ENCODE measurements around the gene SPPL2B. TPM values are rescaled to one million over a fixed set of nuclear protein-coding genes. Genes with fewer than 3 reads are reported as not detected.

SPPL2B gene
- total RNA-seq, 2 experiments from 2014 or later, result 106 to 111 TPM

- intact Hi-C loops (cut with DNase I, micrococcal nuclease), result no loop called here
- no peak overlapping the region for H3K4me3 Mint-ChIP-seq
- DNase-seq (no peak), ATAC-seq (ENCODE audit: poor library complexity) (no peak)
- peaks cover 12% of the 10 kb centered on the region for H3K4me1 ChIP-seq (ENCODE audit: insufficient read depth, low read length)
- TF ChIP-seq CTCF (IDR thresholded peaks at IDR 0.05), result no peak
- no peaks in the 10 kb centered on the region for H3K9me3 Mint-ChIP-seq
- peaks cover 10% of the 10 kb centered on the region for H3K36me3 ChIP-seq (ENCODE audit: insufficient read depth, low read length)
- peaks cover 6% of the 10 kb centered on the region for H3K4me1 Mint-ChIP-seq (ENCODE audit: low read depth)
- H3K36me3 Mint-ChIP-seq (ENCODE audit: low read depth), result peaks cover 20% of the 10 kb centered on the region
- H3K27ac ChIP-seq (ENCODE audit: low read depth in 1 of 2, low read length in 2 of 2), result no peak overlapping the region
- no peaks in the 10 kb centered on the region for H3K9me3 ChIP-seq (ENCODE audit: control insufficient read depth in 1 of 2, insufficient read depth in 1 of 2, low read length in 2 of 2)
- H3K27ac Mint-ChIP-seq, result no peak overlapping the region
- no peak overlapping the region for H3K4me3 ChIP-seq (ENCODE audit: low read length)
- CTCF ChIA-PET, result no interaction called here
- POLR2A ChIA-PET, result interaction anchor here (0.8 kb wide), 1 partner anchor 26 kb away, joined by 3 read pairs; no protein-coding TSS in a partner anchor
- no peaks in the 10 kb centered on the region for H3K27me3 ChIP-seq (ENCODE audit: control insufficient read depth in 1 of 2, insufficient read depth in 2 of 2, low read length in 2 of 2)
- H3K27me3 Mint-ChIP-seq, result no peaks in the 10 kb centered on the region
Measured at GRCh38 chr19:2296141-2296540, 32.3 kb upstream of the SPPL2B start.

- CTCF ChIA-PET, result interaction anchor here (0.7 kb wide), 1 partner anchor 147 kb away, joined by 3 read pairs; no protein-coding TSS in a partner anchor
- Mint-ChIP-seq H3K27me3 (peaks cover 27% of the 10 kb centered on the region), H3K9me3 (no peaks in the 10 kb centered on the region), H3K4me3 (no peak overlapping the region), H3K36me3 (ENCODE audit: low read depth) (no peaks in the 10 kb centered on the region), H3K4me1 (ENCODE audit: low read depth) (peaks cover 7% of the 10 kb centered on the region), H3K27ac (no peak overlapping the region)
- Histone ChIP-seq H3K27me3 (ENCODE audit: control insufficient read depth in 1 of 2, insufficient read depth in 2 of 2, low read length in 2 of 2) (peaks cover 15 to 19% of the 10 kb centered on the region in 2 experiments), H3K36me3 (ENCODE audit: insufficient read depth, low read length) (no peaks in the 10 kb centered on the region), H3K4me3 (ENCODE audit: low read length) (no peak overlapping the region), H3K27ac (ENCODE audit: low read depth in 1 of 2, low read length in 2 of 2) (no peak overlapping the region), H3K4me1 (ENCODE audit: insufficient read depth, low read length) (peaks cover 18% of the 10 kb centered on the region), H3K9me3 (ENCODE audit: control insufficient read depth in 1 of 2, insufficient read depth in 1 of 2, low read length in 2 of 2) (peaks cover 0 to 6% of the 10 kb centered on the region in 2 experiments)
- no peak for TF ChIP-seq CTCF (IDR thresholded peaks at IDR 0.05)
- intact Hi-C loops (cut with DNase I, micrococcal nuclease), result no loop called here
- DNase-seq, result peak in 1 of 14 experiments; percentile 16
- POLR2A ChIA-PET, result no interaction called here
- ATAC-seq (ENCODE audit: poor library complexity), result no peak
Measured at GRCh38 chr19:2300533-2300932, 28.0 kb upstream of the SPPL2B start.

GRCh38 chr19:2302319-2303210 is 25.9 kb upstream of the SPPL2B start:
- H3K9me3 ChIP-seq (ENCODE audit: control insufficient read depth in 1 of 2, insufficient read depth in 1 of 2, low read length in 2 of 2), result peaks cover 0 to 16% of the 10 kb centered on the region in 2 experiments
- H3K4me1 ChIP-seq (ENCODE audit: insufficient read depth, low read length), result peaks cover 21% of the 10 kb centered on the region
- Mint-ChIP-seq H3K27ac (peak overlapping the region; percentile 9), H3K36me3 (ENCODE audit: low read depth) (no peaks in the 10 kb centered on the region), H3K4me1 (ENCODE audit: low read depth) (peaks cover 7% of the 10 kb centered on the region), H3K4me3 (peak overlapping the region; percentile 54), H3K27me3 (peaks cover 42% of the 10 kb centered on the region), H3K9me3 (no peaks in the 10 kb centered on the region)
- peak overlapping the region; percentile 10 for H3K4me3 ChIP-seq (ENCODE audit: low read length)
- H3K27ac ChIP-seq (ENCODE audit: low read depth in 1 of 2, low read length in 2 of 2), result no peak overlapping the region
- CTCF ChIA-PET, result interaction anchor here (0.7 kb wide), 1 partner anchor 234 kb away, joined by 4 read pairs; no protein-coding TSS in a partner anchor
- intact Hi-C loops (cut with DNase I, micrococcal nuclease), result no loop called here
- H3K36me3 ChIP-seq (ENCODE audit: insufficient read depth, low read length), result no peaks in the 10 kb centered on the region
- peaks cover 34 to 36% of the 10 kb centered on the region in 2 experiments for H3K27me3 ChIP-seq (ENCODE audit: control insufficient read depth in 1 of 2, insufficient read depth in 2 of 2, low read length in 2 of 2)
- TF ChIP-seq CTCF (IDR thresholded peaks at IDR 0.05), result no peak
- DNase-seq, result peak in 3 of 14 experiments; percentile 26 to 63 (median 50)
- ATAC-seq (ENCODE audit: poor library complexity), result peak; percentile 80
- POLR2A ChIA-PET, result interaction anchor here (0.8 to 1.2 kb wide), 4 partner anchors 10 to 67 kb away, joined by 3 to 7 read pairs (median 3); partner anchors contain the start of gene PLEKHJ1
